Prostate gland (tissue), 2 donors: ENCODE results near the gene APLF.

Source experiments
- CTCF ChIP-seq, 4 experiments: fragments of 200-600 bp in 2 of 4; fragments of 450-650 bp in 2 of 4; sonication (generic) in 2 of 4; IDR thresholded peaks; 1 replicate in 3 of 4; 2 replicates in 1 of 4; pipeline ENCODE4 v1.5.1; 2016 to 2019; ENCODE audit warnings: antibody characterized with exemption in 4 of 4, mild to moderate bottlenecking in 2 of 4, moderate library complexity in 2 of 4
- POLR2A ChIP-seq: fragments of 450-650 bp; IDR thresholded peaks from one replicate; pipeline ENCODE4 v1.6.1; 2016; ENCODE audit warnings: antibody characterized with exemption, mild to moderate bottlenecking
- POLR2AphosphoS5 ChIP-seq: sonication (generic); formaldehyde crosslinking; IDR thresholded peaks from one replicate; pipeline ENCODE4 v1.6.1; 2017; ENCODE audit warnings: antibody characterized with exemption

- TF ChIP-seq CTCF (IDR thresholded peaks at IDR 0.05) (no peak), POLR2AphosphoS5 (no peak), POLR2A (no peak)
These were observed 47.0 kb downstream of the APLF start for GRCh38 chr2:68514316-68514929.
